SW 1271 (cell line): ENCODE measurements around the gene KNSTRN.

ENCODE experiments used
- DNase-seq, 2 experiments: peaks; one replicate each; lab custom pipeline; 2025; lab: John Stamatoyannopoulos, UW

KNSTRN gene

DNA sequence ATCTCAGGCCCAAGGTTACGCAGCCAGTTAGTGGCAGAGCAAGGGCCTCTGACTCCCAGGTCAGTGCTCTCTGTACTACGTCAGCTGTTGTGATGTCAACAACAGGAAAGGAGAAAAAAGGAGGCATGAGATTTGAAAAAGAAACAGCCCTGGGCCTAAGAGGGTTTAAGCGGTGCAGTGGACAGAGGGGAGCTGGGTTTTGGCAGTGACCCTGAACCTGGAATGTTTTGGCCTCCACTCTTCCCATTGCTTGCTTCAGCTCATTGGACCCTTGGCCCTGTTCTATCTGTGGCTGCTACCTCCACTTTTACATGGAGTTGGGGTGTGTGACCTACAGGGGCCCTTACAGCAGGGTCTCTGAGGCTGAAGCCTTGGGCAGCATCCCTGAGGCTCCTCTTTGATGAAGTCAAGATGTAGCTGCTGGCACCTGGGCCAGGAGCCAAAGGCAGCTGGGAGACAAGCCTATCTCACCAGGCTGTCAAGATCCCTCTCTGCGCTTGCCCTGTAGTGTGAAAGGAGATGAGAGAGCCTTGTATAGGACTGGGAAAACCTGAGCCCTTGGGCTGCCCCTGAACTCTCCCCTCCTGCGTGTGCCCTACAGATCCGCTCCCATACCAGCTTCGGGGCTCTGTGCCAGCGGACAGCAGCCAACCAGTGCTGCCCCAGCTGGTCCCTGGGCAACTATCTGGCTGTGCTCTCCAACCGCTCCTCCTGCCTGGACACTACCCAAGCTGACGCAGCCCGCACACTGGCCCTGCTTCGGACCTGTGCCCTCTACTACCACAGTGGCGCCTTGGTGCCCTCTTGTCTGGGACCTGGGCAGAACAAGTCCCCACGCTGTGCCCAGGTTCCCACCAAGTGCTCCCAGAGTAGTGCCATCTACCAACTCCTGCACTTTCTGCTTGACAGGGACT is 15.8 kb upstream of the KNSTRN start:
- no peak for DNase-seq

DNA sequence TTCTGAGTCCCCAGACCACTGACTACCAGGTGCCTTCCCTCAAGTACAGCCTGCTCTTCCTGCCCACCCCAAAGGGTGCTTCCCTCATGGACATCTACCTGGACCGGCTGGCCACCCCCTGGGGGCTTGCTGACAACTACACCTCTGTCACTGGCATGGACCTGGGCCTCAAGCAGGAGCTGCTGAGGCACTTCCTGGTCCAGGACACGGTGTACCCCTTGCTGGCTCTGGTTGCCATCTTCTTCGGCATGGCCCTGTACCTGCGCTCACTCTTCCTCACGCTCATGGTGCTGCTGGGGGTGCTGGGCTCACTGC is 15.2 kb upstream of the KNSTRN start:
- no peak for DNase-seq

DNA sequence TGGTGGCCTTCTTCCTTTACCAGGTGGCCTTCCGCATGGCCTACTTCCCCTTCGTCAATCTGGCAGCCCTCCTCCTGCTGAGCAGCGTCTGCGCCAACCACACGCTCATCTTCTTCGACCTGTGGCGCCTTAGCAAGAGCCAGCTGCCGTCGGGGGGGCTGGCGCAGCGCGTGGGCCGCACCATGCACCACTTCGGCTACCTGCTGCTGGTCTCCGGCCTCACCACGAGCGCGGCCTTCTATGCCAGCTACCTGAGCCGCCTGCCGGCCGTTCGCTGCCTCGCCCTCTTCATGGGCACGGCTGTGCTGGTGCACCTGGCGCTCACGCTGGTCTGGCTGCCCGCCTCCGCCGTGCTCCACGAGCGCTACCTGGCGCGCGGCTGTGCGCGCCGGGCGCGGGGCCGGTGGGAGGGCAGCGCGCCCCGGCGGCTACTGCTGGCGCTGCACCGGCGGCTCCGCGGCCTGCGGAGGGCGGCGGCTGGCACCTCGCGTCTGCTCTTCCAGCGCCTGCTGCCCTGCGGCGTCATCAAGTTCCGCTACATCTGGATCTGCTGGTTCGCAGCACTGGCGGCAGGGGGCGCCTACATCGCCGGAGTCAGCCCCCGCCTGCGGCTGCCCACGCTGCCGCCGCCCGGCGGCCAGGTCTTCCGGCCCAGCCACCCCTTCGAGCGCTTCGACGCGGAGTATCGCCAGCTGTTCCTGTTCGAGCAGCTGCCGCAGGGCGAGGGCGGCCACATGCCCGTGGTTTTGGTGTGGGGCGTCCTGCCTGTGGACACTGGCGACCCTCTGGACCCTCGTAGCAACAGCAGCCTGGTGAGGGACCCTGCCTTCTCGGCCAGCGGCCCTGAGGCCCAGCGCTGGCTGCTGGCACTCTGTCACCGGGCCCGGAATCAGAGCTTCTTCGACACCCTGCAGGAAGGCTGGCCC is 14.6 kb upstream of the KNSTRN start:
- no peak for DNase-seq

DNA sequence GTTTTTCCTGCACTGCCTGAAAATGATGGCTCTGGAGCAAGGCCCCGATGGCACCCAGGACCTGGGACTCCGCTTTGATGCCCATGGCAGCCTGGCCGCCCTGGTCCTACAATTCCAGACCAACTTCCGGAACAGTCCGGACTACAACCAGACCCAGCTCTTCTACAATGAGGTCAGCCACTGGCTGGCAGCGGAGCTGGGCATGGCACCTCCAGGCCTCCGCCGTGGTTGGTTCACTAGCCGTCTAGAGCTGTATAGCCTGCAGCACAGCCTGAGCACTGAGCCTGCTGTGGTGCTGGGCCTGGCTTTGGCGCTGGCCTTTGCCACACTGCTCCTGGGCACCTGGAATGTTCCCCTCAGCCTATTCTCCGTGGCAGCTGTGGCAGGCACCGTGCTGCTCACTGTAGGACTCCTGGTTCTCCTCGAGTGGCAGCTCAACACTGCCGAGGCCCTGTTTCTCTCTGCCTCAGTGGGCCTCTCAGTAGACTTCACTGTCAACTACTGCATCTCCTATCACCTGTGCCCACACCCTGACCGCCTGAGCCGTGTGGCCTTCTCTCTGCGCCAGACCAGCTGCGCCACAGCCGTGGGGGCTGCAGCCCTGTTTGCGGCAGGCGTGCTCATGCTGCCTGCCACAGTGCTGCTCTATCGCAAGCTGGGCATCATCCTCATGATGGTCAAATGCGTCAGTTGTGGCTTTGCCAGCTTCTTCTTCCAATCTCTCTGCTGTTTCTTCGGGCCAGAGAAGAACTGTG is 13.6 kb upstream of the KNSTRN start:
- DNase-seq, result no peak

DNA sequence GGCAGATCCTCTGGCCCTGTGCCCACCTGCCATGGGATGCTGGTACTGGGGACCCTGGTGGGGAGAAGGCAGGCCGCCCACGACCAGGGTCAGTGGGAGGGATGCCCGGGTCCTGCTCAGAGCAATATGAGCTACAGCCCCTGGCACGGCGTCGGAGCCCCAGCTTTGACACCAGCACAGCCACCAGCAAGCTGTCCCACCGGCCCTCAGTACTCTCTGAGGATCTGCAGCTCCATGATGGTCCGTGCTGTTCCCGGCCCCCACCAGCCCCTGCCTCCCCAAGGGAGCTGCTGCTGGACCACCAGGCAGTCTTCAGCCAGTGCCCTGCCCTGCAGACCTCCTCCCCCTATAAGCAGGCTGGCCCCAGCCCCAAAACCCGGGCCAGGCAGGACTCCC is 13.0 kb upstream of the KNSTRN start:
- DNase-seq, result no peak

DNA sequence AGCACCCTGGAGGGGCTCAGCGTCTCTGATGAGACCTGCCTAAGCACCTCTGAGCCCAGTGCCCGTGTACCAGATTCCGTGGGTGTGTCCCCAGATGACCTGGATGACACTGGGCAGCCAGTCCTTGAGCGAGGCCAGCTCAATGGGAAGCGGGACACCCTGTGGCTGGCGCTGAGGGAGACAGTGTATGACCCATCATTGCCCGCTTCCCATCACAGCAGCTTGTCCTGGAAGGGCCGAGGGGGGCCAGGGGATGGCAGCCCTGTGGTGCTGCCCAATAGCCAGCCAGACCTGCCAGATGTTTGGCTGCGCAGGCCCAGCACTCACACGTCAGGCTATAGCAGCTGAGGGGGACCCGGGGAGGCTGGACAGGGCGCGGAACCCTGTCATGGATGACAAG is 12.6 kb upstream of the KNSTRN start:
- DNase-seq, result no peak

DNA sequence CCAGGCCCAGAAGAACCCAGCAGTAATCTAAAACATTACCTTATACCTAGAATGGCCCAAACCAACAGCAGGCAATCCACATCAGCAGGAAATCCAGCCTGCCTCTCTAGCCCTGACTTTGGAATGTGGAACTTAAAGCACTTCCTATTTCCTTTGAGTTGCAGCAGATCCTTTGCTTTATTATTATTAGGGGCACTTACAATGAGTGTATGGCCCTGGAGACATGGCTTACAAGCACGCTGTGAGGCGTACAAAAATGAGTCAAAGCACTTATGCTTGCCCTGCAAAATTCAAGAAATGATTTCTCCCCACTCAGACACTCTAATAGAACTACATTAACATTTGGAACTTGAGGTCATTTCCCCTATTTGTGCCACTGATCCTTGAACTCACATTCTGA is 9.5 kb upstream of the KNSTRN start:
- no peak for DNase-seq

DNA sequence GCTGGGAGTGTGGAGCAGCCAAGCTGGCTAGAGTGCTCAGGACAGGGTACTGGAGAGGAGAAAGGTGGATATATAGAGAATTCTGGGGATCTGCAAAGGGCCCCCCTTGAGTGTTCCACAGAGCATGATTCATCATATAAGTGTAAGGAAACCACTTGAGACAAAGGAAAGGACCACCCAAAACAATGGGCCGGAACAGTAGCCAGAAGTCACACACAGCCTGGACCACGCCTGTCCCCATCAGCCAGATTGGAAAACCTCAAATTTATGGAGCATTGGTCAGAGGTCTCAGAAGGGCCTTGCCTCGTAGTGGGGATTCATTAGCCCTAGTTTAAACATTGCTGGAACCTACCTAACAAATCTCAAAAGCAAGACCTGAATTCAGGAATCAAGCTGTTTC is 4.9 kb upstream of the KNSTRN start:
- DNase-seq, result no peak

DNA sequence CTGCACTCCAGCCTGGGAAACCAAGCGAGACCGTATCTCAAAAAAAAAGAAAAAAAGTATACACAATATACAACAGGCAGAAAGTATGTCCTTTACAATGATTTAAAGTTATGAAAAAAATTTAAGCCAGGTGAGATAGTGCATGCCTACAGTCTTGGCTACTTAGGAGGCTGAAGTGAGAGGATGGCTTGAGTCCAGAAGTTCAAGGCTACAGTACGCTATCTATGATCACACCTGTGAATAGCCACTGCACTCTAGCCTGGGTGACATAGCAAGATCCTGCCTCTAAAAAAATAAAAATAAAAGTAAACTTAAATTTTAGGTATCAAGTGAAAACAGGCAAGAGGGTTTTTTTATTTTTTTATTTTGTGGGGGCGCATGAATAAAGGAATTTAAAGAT is 3.1 kb upstream of the KNSTRN start:
- DNase-seq, result no peak

DNA sequence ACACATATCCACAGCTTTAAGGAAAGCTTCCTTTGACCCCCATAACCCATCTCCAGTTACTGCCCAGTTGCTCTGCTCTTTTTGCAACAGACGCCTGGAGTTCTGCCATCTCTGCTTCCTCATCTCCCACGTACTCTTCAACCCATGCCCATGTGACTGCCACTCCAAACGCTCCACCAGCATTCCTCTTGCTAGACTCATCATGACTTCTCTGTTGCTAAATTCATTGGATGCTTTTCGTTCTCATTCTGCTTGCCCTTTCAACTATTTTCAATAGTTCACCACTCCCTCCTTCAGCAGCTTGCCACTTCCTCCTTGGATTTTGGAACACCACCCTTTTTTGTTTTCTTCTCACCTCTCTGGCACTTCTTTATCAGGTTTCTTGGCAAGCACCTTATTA is 2.7 kb upstream of the KNSTRN start:
- DNase-seq, result peak; percentile 47 to 85

DNA sequence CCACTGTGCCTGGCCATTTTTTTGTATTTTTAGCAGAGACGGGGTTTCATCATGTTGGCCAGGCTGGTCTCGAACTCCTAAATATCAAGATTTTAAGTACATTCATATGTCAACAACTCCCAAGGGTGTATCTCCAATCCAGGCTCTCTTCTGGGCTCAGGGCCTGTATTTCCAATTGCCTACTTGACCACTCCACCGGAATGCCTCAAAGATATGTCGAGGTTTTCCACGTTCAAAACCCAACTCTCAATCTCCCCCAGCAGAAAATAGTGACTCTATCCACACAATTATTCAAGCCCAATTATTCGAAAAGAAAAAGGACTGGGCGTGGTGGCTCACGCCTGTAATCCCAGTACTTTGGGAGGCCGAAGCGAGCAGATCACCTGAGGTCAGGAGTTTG is 1.9 kb upstream of the KNSTRN start:
- DNase-seq, result no peak

DNA sequence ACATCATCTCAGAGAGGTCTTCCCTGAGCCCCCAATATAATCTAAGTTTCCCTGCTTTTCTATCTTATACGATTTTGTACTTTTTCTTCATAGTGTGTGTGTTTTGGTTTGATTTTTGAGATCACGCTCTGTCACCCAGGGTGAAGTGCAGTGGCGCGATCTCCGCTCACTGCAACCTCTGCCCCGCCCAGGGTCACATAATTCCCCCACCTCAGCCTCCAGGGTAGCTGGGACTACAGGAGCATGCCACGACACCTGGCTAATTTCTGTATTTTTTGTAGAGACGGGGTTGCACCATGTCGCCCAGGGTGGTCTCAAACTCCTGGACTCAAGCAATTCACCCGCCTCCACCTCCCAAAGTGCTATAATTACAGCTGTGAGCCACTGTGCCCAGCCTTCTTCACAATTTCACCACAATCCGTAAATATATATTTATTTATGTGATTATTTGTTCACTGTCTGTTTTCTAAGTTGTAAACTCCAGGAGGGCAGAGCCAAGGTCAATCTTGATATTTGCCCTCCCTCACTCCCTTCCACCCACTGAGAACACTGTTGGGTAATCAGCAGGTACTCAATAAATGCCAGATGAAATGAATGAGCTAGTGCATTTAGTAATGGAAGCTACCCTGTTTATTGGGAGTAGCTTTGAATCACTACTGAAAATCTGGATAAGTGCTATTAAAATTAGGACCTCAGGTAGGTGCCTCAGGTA is 547 bp upstream of the KNSTRN start:
- DNase-seq, result no peak

DNA sequence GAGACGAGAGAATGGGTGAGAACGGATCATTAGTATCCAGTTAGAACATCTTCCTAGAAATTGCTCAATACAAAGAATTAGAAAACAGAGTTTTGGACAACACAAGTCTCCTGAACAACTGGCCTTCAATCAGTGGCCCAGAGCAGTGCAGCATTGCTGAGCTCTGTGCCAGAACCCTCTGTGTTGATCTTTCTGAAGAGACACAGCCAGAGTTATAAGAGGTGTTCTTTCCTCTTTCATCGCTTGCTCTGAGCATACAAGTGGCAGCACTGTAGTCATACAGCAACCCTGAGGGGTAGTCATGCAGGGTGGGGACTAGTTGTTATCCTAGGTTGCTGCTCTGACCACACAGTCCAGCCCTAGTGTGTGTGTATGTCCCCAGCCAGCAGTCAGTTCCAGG is 4.0 kb downstream of the KNSTRN start:
- DNase-seq, result no peak

DNA sequence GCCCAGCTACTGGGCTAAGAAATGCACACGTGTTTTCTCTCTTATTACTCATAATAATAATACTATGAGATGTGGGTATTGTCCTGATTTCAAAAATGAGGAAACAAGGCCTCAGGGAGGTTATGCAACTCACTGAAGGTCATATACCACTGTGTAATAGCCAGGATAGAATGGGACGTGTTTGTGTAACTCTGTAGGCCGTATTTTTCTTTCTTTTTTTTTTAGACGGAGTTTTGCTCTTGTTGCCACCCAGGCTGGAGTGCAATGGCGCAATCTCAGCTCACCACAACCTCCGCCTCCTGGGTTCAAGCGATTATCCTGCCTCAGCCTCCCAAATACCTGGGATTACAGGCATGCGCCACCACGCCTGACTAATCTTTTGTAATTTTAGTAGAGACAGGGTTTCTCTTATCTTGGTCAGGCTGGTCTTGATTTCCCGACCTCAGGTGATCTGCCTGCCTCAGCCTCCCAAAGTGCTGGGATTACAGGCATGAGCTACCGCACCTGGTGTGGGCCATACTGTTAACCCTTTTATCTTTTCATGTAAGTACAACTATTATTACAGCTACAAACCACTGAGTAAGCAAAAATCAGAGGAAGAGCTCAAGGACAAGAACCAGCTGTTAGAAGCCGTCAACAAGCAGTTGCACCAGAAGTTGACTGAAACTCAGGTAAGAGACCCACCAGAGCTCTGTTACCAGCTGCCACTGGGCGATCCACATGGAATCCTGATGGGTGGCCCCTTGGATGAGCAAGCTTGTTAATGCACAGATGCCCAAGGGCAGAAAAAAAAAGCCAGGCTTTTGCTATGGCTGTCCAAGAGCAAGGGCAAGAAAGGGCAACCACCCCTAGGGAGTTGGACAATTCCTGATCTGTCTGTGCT is 6.7 kb downstream of the KNSTRN start:
- no peak for DNase-seq

DNA sequence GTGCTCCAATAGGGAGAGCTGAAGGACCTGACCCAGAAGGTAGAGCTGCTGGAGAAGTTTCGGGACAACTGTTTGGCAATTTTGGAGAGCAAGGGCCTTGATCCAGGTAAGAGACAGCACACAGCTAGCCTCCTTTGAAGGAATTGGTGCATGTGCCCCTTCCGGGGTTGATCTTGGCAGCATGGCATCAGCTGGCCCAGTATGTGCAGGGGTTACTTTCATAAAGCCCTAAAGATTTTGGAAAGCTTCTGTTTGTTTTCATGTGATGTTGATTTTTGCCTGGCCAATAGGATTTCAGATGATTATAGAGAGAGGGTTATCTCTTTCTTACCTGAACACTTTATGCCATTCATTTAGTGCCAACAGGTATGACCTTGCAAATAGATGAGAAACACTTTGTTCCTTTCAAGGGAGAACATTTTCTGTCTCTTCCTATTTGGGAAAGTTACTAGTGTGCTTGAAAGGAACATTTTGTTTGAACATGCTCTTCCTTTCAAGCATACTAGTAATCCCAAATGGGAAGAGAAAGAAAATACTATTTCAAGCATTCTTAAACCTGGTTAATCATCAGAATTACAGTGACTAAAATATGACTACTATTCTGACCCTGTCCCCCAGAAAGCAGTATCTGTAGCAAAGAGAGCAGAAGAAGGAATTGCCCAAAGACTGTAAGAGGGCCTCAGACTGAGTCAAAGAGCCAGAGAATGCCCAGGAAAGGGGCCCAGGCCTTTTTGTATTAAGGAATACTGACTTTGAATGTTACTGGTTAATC is 7.5 kb downstream of the KNSTRN start:
- DNase-seq, result no peak

DNA sequence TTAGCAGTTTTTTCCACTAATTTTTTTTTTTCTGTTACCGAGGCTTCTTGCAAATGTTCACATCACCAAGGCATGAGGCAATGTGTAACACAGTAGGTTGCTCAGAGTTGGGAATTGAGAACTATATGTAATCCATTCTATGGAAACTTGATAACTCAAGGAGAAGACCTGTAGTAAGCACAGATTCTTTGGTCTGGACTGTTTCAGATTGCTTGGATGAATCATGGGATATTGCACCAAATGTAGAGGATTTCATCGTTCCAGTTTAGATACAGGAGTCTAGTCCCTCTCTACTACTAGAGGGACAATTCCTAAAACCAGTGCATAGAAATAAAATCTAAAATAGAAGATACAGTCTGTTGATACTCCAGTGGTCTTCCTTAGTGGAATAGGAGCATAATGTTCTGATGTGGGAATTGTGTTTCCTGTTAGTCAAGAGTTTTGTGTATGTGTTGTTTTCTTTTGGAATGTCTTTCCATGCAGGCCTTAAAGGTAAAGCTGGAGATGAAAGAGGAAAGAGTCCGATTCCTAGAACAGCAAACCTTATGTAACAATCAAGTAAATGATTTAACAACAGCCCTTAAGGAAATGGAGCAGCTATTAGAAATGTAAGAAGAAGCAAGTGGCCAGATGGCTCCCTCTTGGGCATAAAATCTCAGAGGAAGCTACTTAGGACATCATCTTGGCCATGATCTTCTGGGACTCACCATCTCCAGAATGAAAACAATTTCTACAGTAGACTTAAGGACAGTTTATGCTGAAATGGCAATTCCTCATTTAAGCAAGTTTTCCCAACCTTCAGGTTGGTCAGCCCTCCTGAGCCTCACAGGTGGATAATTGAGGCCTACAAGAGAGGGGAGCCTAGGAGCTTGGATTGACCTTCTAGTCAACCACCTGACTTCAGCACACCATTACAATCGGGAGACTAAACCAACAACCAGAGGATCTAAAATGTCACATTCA is 10.7 kb downstream of the KNSTRN start:
- DNase-seq, result no peak

DNA sequence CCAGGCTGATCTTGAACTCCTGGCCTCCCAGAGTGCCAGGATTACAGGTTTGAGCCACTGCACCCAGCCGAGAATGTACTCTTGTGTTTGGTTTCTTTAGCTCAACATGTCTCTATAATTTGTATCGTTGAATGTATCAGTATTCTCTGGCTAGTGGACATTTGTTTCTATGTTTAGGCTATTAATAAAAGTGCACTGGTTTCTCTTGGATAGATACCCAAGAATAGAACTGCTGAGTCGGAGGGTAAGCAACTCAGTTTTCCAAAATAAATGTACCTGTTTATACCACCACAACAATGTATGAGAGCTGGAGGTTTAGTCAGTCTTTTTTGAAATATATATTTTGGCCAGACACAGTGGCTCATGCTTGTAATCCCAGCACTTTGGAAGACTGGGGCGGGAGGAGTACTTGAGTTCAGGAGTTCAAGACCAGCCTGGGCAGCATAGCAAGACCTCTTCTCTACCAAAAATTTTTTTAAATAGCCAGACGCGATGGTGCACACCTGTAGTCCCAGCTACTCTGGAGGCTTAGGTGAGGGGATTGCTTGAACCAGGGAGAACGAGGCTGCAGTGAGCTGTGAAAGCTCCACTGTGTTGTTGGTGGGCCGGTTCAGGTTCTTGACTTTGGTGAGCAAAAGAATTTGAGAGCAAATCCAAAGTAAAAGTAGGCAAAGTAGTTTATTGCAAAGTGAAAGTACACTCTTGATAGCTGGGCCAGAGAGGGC is 15.3 kb downstream of the KNSTRN start:
- no peak for DNase-seq

DNA sequence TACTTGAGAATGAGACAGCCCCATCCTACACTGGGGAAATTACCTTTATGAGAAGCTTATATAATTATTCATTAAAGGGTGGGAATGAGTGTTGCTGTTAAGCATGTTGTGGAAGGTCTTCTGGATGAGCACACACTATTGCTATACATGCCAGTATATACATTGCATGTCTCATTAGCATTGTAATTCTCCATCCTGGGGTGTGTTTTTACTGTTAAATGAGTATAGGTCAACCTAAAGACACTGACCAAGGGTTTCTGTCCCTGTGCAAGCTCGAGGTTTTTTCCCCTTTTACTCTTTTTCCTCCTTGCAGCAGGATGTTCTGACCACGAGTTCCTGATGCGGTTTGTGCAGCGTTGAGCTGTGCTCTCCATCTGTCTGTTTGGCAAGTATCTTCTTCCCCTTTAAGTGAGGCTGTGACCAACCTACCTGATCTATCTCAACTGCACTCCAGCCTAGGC is 15.9 kb downstream of the KNSTRN start:
- DNase-seq, result no peak
